ENCODE results near the gene CARS1.

The CARS1 gene

GRCh38 chr11:3037040-3037944, 19.9 kb downstream of the CARS1 start:
- DNase-seq: peak; percentile 36 to 37

GRCh38 chr11:3036419-3036818, 20.8 kb downstream of the CARS1 start:
- no peak for DNase-seq

- no peak for DNase-seq
Observed at GRCh38 chr11:3035333-3035732, 21.9 kb downstream of the CARS1 start.

GRCh38 chr11:3030289-3031070, 26.7 kb downstream of the CARS1 start:
- DNase-seq: no peak

- no peak for DNase-seq
Observed at GRCh38 chr11:3028813-3029212, 28.4 kb downstream of the CARS1 start.

DNA sequence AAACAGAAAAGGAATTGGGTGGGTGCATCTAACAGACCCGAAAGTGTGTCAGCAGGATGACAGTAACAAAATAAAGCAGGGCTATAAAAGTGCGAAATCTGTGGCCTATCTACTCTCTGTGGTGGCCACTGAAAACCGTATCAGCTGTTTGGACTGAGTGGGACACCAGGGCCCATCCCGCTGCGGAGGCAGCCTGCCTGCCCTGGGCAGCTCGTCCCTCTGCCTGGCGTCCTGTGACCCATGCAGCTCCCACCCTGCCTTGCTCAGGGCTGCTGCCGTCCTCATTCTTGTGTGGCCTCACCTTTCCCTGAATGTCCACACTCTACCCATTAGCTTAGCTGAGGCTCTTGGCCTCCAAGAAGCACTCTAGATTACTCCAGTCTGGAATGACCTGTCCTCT, 30.4 kb downstream of the CARS1 start:
- DNase-seq: no peak

DNA sequence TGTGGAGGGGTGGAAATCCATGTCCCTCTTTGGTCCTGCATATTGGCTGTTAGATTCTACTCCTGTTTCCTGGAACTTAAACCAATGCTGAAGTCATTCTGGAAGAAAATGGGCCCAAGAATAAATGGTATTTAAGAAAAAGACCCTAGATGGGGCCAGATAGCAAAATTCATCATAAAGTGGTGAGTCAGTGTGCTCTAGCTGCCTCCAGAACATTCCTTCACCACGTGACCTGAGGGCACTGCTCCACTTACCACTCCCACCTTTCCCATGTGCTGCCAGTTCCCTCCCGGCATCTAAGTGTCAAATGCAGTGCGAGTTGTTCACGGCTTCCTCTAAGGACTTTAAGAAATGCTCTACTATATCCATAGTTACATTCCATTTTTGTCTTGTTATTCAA, 34.2 kb downstream of the CARS1 start:
- no peak for DNase-seq

DNA sequence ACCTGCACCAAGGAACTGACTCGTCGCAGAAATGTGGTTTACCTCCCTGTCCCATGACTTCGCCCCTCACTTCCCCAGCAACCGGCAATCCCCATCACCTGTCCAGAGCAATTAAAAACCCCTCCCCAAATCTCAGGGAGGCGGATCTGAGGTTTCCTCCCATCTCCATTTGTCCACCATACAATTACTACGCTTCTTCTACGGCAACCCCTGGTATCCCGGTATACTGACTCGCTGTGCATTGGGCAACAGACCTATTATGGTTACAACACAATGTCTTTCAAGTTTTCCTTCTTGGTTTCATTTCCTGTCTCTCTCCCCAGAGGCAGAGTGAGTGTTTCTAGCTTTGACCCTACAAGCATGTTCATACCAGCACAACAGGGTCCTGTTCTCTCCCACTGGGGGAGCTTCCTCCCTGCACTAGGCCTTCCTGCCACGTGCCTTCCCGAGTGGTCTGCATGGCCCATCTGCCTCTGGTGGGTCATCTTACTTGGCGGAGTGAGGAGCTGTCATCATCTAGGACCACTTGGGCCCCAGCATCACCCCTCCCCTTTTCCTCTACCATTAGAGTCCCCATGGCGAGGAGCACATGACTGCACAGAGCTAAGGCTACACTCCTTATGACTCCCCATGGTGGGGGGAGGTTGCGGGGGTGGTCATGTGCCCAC, 34.8 kb downstream of the CARS1 start:
- DNase-seq: no peak

GRCh38 chr11:3021125-3021524, 36.1 kb downstream of the CARS1 start:
- peak in 1 of 2 donors; percentile 17 for DNase-seq

DNA sequence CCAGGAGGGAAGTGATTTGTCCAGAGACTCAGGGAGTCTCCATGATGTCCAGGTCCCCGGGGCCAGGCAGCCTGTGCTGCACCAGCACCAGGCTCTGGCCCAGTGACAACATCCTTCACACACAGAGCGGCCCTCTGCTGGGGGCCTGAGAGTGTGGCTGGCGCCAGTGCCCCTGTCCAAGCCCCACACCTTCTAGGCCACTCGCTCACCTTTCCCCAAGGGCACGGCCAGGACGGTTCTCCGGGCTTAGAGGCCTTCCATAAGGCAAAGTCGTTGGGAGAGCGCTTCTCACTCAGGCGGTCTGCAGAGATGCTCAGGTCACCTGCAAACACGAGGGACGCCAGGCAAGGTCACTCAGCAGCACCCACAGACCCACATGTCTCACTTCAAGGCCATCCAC, 37.2 kb downstream of the CARS1 start:
- DNase-seq: no peak

GRCh38 chr11:3018596-3018995, 38.6 kb downstream of the CARS1 start:
- DNase-seq: no peak

DNA sequence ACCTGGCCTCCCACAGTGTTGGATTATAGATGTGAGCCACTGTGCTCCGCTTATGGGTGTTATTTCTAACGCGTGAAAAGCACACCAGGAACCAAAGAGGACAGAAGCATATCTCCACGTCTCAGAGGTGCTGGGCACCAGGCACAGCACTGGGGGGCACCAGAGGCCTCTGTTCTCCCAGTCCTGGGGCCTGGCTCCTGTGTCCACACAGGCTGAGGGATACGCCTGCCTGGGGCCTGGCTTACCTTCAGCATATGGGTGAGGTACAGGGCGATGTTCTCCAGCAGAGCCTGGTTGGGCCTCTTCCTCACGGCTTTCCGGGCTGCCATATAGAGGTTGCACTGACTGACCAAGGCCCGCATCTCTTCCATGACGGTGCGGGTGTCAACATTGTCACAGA, 40.4 kb downstream of the CARS1 start:
- no peak for DNase-seq

DNA sequence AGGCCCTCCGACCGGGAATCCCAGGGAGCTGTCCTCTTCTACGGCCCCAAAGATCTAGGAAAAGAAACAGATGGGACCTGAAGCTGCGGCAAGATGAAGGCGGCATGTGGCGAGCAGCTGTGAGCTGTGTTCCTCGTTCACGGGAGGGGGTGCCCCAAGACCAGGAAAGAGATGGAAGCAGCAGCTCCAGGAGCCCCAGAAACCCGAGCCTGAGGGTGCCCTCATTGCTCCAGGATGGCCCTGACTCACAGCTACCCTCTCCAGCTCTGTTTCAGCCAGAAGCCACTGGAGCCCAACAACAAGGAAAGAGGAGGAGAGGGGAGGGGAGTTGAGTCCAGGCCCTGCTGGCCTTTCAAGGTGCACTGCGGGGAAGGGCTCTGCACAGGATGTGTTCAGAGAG, 41.4 kb downstream of the CARS1 start:
- DNase-seq: no peak

DNA sequence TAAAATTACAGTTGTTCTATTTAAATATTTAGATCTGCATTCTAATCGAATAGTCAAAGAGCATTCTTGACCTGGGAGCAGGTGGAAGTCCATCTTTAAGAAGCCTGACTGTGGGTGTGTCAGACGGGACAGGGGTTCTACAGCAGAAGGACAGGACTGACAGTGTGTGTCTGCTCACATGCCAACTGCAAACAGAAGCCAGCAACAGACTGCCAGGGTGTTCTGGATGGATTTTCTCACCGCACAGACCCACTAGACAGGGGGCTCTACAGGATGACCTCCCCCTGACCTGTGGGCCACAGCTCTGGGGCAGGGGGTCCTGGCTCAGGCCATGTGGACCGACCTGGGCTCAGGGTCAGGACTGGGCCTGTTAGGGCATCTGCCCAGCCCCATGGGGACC, 42.3 kb downstream of the CARS1 start:
- no peak for DNase-seq

GRCh38 chr11:3014057-3014938, 42.9 kb downstream of the CARS1 start:
- peak in 1 of 2 donors; percentile 46 for DNase-seq

GRCh38 chr11:3011891-3012885, 45.0 kb downstream of the CARS1 start:
- no peak for DNase-seq

GRCh38 chr11:3010521-3011275, 46.5 kb downstream of the CARS1 start:
- DNase-seq: no peak

- DNase-seq: no peak
Observed at GRCh38 chr11:3010004-3010403, 47.2 kb downstream of the CARS1 start.

DNA sequence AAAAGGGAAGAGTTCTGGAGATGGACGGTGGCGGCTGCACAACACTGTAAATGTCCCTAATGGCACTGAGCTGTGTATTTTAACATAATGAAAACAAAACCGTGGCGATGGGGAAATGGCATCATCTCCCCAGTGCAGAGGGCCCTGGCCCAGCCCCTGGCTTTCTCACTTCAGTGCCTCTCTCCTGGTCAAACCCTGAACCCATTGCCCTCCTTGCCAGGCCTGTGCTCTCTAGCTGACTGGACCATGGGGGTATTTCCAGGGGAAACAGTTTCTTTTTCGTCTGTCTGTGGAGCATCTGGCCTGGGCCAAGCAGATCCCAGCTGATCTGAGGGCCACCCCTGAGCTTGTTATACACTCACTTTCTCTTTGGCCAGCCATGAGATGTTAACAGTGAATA, 47.7 kb downstream of the CARS1 start:
- DNase-seq: no peak

GRCh38 chr11:3008746-3009336, 48.4 kb downstream of the CARS1 start:
- no peak for DNase-seq
